Stimulated activated naive CD8-positive, alpha-beta T cell treated with anti-CD3 and anti-CD28 coated beads, Interleukin-15, Interleukin-2, amounts not matched to agents 100 ng/mL and 50 ng/mL, for 24 hours (primary cell): ENCODE measurements around the gene ZFPM1.

Source experiments
- H3K27ac Mint-ChIP-seq: one replicate; pipeline ENCODE4 v1.8.0; 2021; ENCODE audit warnings: mild to moderate bottlenecking, mixed read lengths
- H3K27me3 Mint-ChIP-seq: one replicate; pipeline ENCODE4 v1.8.0; 2021; ENCODE audit warnings: mixed read lengths
- H3K36me3 Mint-ChIP-seq: one replicate; pipeline ENCODE4 v1.8.0; 2021; ENCODE audit warnings: low read depth, mixed read lengths
- H3K4me1 Mint-ChIP-seq: one replicate; pipeline ENCODE4 v1.8.0; 2021; ENCODE audit warnings: low read depth, mixed read lengths
- H3K4me3 Mint-ChIP-seq: one replicate; pipeline ENCODE4 v1.8.0; 2021; ENCODE audit warnings: mild to moderate bottlenecking, mixed read lengths
- H3K9me3 Mint-ChIP-seq: one replicate; pipeline ENCODE4 v1.8.0; 2021; ENCODE audit warnings: mixed read lengths

Gene ZFPM1

GRCh38 chr16:88527186-88527936 lies 74.3 kb downstream of the ZFPM1 start:
- Mint-ChIP-seq H3K4me1 (peaks cover 3% of the 10 kb centered on the region), H3K27me3 (no peaks in the 10 kb centered on the region), H3K9me3 (no peaks in the 10 kb centered on the region), H3K4me3 (no peak overlapping the region), H3K36me3 (peaks cover 5% of the 10 kb centered on the region), H3K27ac (no peak overlapping the region)

DNA sequence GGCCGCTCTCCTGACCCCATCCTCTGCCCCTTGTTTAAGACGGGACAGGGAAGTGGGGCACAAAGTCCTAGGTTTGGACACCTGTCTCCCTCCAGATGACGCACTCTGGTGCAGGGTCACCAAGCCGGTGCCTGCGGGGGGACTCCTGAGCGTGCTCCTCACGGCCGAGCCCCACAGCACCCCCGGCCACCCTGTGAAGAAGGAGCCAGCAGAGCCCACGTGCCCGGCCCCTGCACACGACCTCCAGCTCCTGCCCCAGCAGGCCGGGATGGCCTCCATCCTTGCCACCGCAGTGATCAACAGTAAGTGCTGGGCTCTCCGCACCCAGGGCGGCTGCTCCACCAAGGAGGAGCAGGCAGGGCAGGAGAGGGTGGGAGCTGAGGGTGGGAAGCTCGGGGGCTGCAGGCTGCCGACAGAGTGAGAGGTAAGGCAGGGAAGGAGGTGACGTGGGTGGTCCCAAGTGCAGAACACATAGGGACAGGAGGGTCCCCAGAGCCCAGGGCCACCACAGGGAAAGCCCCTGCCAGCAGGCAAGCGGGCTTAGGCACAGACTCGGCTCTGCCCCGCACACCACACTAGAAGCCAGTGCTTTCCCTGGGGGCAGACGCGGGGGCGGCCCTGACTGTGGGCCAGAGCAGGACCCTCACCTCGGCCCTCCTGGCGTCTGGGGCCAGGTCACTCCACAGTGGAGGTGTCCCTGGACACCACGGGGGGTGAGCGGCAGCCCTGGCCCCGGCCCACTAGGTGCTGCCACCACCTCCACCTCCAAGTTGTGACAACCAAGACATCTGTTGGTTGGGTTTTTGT lies 75.1 kb downstream of the ZFPM1 start:
- H3K9me3 Mint-ChIP-seq = no peaks in the 10 kb centered on the region
- no peak overlapping the region for H3K4me3 Mint-ChIP-seq
- H3K27me3 Mint-ChIP-seq = no peaks in the 10 kb centered on the region
- peaks cover 5% of the 10 kb centered on the region for H3K36me3 Mint-ChIP-seq
- H3K4me1 Mint-ChIP-seq = peaks cover 3% of the 10 kb centered on the region
- no peak overlapping the region for H3K27ac Mint-ChIP-seq

DNA sequence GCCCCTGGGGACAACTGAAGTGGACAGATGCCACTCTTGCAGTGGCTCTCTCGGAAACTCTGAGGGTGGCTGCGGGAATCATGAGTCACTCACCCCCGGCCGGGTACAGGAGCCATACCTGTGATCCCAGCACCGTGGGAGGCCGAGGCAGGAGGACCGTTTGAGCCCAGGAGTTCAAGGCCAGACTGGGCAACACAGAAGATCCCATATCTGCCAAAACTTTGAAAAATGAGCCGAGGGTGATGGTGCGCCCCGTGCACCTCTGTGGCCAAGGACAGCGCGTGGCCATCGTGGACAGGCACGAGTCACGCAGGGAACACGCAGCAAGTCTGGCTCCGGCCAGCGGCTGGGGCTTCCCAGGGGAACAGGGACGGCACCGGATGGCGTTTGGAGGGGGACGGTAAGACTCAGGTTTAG lies 75.8 kb downstream of the ZFPM1 start:
- H3K36me3 Mint-ChIP-seq = peaks cover 5% of the 10 kb centered on the region
- H3K27ac Mint-ChIP-seq = peak overlapping the region; percentile 68
- H3K27me3 Mint-ChIP-seq = no peaks in the 10 kb centered on the region
- peaks cover 3% of the 10 kb centered on the region for H3K4me1 Mint-ChIP-seq
- H3K4me3 Mint-ChIP-seq = no peak overlapping the region
- H3K9me3 Mint-ChIP-seq = no peaks in the 10 kb centered on the region

- Mint-ChIP-seq H3K27ac (no peak overlapping the region), H3K9me3 (no peaks in the 10 kb centered on the region), H3K4me1 (peaks cover 3% of the 10 kb centered on the region), H3K36me3 (peaks cover 5% of the 10 kb centered on the region), H3K4me3 (no peak overlapping the region), H3K27me3 (no peaks in the 10 kb centered on the region)
Measured at GRCh38 chr16:88529596-88529995, 76.5 kb downstream of the ZFPM1 start.

- Mint-ChIP-seq H3K4me3 (no peak overlapping the region), H3K27ac (no peak overlapping the region), H3K27me3 (no peaks in the 10 kb centered on the region), H3K9me3 (no peaks in the 10 kb centered on the region), H3K36me3 (peaks cover 5% of the 10 kb centered on the region), H3K4me1 (peaks cover 3% of the 10 kb centered on the region)
Measured at GRCh38 chr16:88530051-88530857, 77.2 kb downstream of the ZFPM1 start.

GRCh38 chr16:88530858-88531203 lies 77.8 kb downstream of the ZFPM1 start:
- peaks cover 5% of the 10 kb centered on the region for H3K36me3 Mint-ChIP-seq
- H3K4me3 Mint-ChIP-seq = no peak overlapping the region
- no peaks in the 10 kb centered on the region for H3K9me3 Mint-ChIP-seq
- H3K4me1 Mint-ChIP-seq = peaks cover 6% of the 10 kb centered on the region
- no peak overlapping the region for H3K27ac Mint-ChIP-seq
- H3K27me3 Mint-ChIP-seq = no peaks in the 10 kb centered on the region

- no peaks in the 10 kb centered on the region for H3K27me3 Mint-ChIP-seq
Measured at GRCh38 chr16:88531346-88531745, 78.3 kb downstream of the ZFPM1 start.

DNA sequence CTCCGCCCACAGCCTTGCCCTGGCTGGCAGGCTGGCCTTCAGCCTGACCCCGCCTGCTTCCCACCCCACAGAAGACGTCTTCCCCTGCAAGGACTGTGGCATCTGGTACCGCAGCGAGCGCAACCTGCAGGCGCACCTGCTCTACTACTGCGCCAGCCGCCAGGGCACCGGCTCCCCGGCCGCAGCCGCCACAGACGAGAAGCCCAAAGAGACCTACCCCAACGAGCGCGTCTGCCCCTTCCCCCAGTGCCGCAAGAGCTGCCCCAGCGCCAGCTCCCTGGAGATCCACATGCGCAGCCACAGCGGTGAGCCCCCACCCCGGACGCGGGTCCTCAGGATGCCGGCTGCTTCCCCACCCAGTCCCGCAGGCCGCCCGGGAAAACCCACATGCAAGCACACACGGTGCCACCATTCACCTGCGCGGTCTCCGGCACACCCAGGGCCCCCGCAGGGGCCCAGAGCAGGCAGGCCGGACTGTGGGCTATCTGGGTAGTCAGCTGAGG lies 78.9 kb downstream of the ZFPM1 start:
- Mint-ChIP-seq H3K27me3 (no peaks in the 10 kb centered on the region), H3K4me1 (peaks cover 9% of the 10 kb centered on the region), H3K4me3 (no peak overlapping the region), H3K9me3 (no peaks in the 10 kb centered on the region), H3K36me3 (peaks cover 5% of the 10 kb centered on the region), H3K27ac (no peak overlapping the region)

More at GRCh38 chr16:88531346-88531745, 78.3 kb downstream of the ZFPM1 start:
- H3K27ac Mint-ChIP-seq = no peak overlapping the region
- H3K36me3 Mint-ChIP-seq = peaks cover 5% of the 10 kb centered on the region
- no peak overlapping the region for H3K4me3 Mint-ChIP-seq
- no peaks in the 10 kb centered on the region for H3K9me3 Mint-ChIP-seq
- peaks cover 9% of the 10 kb centered on the region for H3K4me1 Mint-ChIP-seq

GRCh38 chr16:88532434-88533241 lies 79.6 kb downstream of the ZFPM1 start:
- no peak overlapping the region for H3K4me3 Mint-ChIP-seq
- H3K36me3 Mint-ChIP-seq = peaks cover 5% of the 10 kb centered on the region

DNA sequence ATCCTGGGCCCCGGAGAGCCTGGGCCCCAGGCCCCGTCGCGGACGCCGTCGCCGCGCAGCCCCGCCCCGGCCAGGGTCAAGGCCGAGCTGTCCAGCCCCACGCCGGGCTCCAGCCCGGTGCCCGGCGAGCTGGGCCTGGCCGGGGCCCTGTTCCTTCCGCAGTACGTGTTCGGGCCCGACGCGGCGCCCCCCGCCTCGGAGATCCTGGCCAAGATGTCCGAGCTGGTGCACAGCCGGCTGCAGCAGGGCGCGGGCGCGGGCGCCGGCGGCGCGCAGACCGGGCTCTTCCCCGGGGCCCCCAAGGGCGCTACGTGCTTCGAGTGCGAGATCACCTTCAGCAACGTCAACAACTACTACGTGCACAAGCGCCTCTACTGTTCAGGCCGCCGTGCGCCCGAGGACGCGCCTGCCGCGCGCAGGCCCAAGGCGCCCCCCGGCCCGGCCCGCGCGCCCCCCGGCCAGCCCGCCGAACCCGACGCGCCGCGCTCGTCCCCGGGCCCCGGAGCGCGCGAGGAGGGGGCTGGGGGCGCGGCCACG lies 80.4 kb downstream of the ZFPM1 start:
- Mint-ChIP-seq H3K36me3 (peaks cover 5% of the 10 kb centered on the region), H3K4me3 (no peak overlapping the region), H3K27me3 (no peaks in the 10 kb centered on the region), H3K27ac (no peak overlapping the region), H3K9me3 (no peaks in the 10 kb centered on the region), H3K4me1 (peaks cover 9% of the 10 kb centered on the region)

More at GRCh38 chr16:88532434-88533241, 79.6 kb downstream of the ZFPM1 start:
- peaks cover 9% of the 10 kb centered on the region for H3K4me1 Mint-ChIP-seq
- H3K27me3 Mint-ChIP-seq = no peaks in the 10 kb centered on the region
- H3K27ac Mint-ChIP-seq = no peak overlapping the region
- no peaks in the 10 kb centered on the region for H3K9me3 Mint-ChIP-seq

- no peak overlapping the region for H3K27ac Mint-ChIP-seq
- H3K36me3 Mint-ChIP-seq = peaks cover 2% of the 10 kb centered on the region
- no peak overlapping the region for H3K4me3 Mint-ChIP-seq
- peaks cover 9% of the 10 kb centered on the region for H3K4me1 Mint-ChIP-seq
- no peaks in the 10 kb centered on the region for H3K9me3 Mint-ChIP-seq
- H3K27me3 Mint-ChIP-seq = no peaks in the 10 kb centered on the region
Measured at GRCh38 chr16:88533932-88534637, 81.0 kb downstream of the ZFPM1 start.

- H3K27me3 Mint-ChIP-seq = no peaks in the 10 kb centered on the region
- H3K9me3 Mint-ChIP-seq = no peaks in the 10 kb centered on the region
- H3K36me3 Mint-ChIP-seq = no peaks in the 10 kb centered on the region
- peak overlapping the region; percentile 73 for H3K4me3 Mint-ChIP-seq
- peak overlapping the region; percentile 78 for H3K27ac Mint-ChIP-seq
- peaks cover 9% of the 10 kb centered on the region for H3K4me1 Mint-ChIP-seq
Measured at GRCh38 chr16:88534638-88535190, 81.6 kb downstream of the ZFPM1 start.

DNA sequence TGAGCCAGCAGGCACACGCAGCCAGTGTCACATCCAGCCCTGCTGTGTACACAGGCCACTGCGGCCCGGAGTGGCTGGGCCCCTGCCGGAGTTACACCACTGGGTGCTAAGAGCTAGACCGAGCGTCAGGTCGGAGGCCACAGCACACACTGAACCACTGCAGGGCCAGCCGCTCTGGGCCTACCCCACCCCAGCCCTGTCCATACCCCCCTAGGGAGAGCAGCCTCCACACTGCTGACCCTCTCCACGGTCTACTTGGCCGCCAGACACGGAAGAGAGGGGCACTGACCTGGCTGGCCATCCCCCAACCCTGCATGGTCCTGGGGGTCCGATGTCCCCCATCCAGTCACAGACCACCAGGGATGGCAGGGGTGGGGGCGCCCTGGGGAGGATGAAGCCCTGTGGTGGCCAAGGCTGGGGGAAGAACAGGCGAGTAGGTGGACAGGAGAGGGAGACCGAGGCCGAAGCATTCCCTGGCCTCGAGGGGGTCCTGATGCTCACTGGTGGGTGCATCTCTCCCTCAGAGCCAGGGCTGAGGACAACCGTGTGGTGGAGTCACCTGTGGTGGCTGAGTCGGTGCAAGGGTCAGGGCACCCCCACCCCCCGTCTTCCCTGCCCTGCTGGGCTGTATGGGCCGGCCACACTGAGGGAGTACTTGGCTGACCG lies 82.2 kb downstream of the ZFPM1 start:
- no peaks in the 10 kb centered on the region for H3K27me3 Mint-ChIP-seq
- no peaks in the 10 kb centered on the region for H3K9me3 Mint-ChIP-seq
- peak overlapping the region; percentile 73 for H3K4me3 Mint-ChIP-seq
- H3K36me3 Mint-ChIP-seq = no peaks in the 10 kb centered on the region
- peak overlapping the region; percentile 61 for H3K27ac Mint-ChIP-seq
- peaks cover 9% of the 10 kb centered on the region for H3K4me1 Mint-ChIP-seq
